HuH-7.5 (cell line): Measurements from ENCODE around the gene ZFP14.

Experiments used
- DNase-seq: peaks from one replicate; pipeline ENCODE4 v3.0.0; 2011; ENCODE audit warnings: low spot score

ZFP14 gene

DNA sequence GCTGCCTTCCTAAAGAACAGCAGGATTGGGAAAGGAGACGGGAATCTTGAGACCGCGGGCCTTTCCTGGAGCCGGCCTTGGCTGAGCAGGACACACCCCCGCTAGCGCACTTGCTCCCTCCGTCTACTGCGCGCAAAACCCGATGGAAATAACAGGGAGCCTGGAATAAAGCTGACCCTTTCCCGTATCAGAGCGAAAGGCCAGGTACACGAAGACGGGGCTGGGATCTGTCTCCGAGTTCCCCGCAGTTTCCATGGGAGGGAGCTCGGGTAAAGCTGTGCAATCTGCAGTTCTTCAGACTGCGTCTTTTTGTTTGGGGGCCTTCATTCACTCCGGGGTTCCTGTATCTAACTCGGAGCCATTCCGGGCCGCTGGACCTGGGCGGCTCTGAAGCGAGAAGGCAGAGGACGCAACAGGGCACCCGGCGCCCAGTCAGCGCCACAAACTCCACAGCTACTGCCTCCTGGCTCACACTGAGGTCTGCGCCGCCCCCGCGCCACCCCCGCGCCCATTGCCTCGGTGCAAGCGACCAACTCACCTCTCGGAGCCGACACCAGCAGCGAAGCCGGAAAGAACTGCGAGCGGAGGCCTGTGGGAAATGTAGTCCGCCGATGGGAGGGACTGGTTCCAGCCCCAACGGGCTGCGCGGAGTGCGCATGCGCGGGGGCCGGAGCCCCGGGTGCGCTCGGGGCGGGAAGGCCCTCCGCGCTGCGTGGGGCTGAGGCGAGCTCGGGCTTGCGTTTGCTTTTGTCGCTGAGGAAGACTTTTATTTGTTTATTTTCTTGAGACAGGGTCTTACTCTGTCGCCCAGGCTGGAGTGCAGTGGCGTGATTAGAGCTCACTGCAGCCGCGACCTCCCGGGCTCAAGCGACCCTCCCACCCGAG is at the start of gene ZFP14:
TSS of gene ZFP14 (minus strand) at position 577 of the 885 bp plus-strand sequence. CDS start 11,309 bp downstream, outside the sequence.
- DNase-seq, result peak; percentile 96

- DNase-seq, result no peak
These were observed 44.9 kb upstream of the ZFP14 start for GRCh38 chr19:36423925-36424324.

DNA sequence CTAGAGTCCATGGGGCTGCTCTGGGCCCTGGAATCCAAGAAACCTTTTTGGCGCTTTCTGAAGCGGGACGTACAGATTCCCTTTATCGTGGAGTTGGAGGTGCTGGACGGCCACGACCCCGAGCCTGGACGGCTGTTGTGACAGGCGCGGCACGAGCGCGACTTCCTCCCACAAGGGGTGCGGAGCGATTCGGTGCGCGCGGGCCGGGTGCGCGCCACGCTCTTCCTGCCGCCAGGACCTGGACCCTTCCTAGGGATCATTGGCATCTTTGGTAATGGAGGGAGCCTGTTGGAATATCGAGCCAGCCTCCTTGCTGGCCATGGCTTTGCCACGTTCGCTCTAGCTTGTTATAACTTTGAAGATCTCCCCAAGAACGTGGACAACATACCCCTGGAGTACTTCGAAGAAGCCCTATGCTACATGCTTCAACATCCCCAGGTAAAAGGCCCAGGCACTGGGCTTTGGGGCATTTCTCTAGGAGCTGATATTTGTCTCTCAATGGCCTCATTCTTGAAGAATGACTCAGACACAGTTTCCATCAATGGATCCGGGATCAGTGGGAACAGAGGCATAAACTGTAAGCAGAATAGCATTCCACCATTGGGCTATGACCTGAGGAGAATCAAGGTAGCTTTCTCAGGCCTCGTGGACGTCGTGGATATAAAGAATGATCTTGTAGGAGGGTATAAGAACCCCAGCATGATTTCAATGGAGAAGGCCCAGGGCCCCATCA is 42.9 kb upstream of the ZFP14 start:
- DNase-seq, result no peak

GRCh38 chr19:36420961-36421748 is 42.2 kb upstream of the ZFP14 start:
- DNase-seq, result no peak

GRCh38 chr19:36418287-36419001 is 39.4 kb upstream of the ZFP14 start, which contains the start of gene ZFP82:
ZFP82 (minus strand) TSS chr19:36418644; CDS start chr19:36409789, 8,855 bp downstream.
- DNase-seq, result peak; percentile 91

- DNase-seq, result no peak
These were observed 38.8 kb upstream of the ZFP14 start for GRCh38 chr19:36417752-36418286.

DNA sequence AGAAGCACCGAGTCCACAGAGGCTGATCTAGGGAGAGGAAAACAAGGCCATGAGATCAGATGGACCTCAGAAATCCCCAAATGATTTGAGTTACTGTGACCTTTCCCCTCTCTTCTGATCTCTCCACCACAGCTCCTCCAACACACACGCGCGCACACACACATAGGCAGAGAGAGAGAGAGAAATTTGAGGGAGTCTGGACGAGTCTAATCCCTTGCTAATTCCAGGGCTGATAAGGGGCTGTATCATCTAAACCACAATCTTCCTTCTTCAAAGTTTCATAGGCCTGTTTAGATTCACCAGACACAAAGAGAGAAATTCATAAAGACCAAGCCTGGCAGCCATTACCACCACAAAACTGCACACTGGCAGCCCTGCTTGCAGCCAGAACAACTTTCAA is 30.8 kb upstream of the ZFP14 start:
- no peak for DNase-seq

GRCh38 chr19:36408101-36408500 is 29.1 kb upstream of the ZFP14 start:
- DNase-seq, result no peak

- no peak for DNase-seq
These were observed 25.5 kb upstream of the ZFP14 start for GRCh38 chr19:36404498-36404897.

DNA sequence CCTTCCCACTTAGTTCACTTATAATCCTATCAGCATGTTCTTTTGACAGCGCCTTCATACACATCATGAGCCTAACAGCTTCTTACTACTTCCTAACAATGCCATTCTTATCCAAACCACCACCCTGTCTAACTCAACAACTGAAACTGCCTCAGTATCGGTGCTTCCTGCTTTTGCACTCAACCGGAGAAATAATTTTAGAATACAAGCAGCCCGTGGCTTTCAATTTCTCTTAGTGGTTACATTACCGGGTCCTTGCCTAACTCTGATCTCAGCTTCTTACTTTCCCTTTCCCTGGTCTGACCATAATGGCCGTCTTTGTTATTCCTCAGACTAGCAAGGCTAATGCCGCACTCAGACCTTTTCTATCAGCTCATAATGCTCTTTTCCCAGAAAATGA is 22.5 kb upstream of the ZFP14 start:
- no peak for DNase-seq

DNA sequence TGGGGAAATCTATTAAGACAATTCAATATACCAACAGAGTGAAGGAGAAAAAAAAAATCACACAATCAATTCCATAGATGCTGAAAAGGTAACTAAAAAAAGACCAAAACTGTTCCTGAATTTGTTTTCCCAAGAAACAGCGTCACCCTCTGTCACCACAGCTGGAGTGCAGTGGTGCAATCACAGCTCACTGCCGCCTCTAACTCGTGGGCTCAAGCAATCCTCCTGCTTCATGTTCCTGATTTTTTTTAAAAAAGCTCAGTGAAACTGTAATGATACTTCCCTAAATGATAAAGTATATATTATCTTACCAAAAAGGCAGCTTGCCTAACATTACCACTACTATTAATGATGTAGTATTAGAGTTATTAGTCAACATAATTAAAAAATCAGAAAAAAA is 19.6 kb upstream of the ZFP14 start:
- no peak for DNase-seq

- DNase-seq, result no peak
These were observed 14.1 kb upstream of the ZFP14 start for GRCh38 chr19:36392916-36393673.

DNA sequence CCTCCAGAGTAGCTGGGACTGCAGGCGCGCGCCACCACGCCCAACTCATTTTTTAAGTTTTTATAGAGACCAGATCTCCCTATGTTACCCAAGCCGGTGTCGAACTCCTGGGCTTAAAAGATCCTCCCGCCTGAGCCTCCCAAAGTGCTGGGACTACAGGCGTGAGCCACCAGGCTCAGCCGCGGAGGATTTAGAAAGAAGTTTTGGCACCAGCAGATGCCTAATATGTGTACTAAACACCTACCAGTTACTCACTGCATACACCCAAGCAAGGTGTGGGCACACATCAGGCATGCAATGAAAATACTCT is 464 bp upstream of the ZFP14 start:
- DNase-seq, result no peak

DNA sequence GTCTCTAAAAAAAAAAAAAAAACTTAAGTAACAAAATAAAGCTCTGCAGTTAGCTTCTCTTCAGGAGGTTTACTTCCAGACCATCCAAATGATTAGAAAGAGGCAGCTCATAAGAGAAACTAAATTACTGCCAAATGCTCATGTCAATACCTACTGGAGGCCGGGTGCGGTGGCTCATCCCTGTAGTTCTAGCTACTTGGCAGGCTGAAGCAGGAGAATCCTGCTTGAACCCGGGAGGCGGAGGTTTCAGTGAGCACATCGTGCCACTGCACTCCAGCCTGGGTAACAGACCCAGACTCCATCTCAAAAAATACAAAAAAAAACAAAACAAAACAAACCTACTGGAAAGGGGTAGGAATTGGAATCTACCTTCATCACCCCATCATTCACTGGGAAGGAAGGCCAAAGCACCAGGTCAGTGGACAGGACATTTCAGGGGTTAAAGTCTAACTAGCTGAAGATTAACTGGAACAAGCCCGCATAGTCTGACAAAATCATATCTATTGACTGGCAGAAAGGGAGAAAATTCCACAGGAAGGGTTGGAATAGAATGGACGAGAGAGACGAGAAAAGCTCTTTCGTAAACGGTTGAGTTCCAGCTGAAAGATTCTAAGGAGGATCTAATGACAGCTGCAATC is 1.3 kb downstream of the ZFP14 start:
- peak; percentile 45 for DNase-seq

GRCh38 chr19:36373638-36374156 is 5.3 kb downstream of the ZFP14 start:
- no peak for DNase-seq

GRCh38 chr19:36371886-36372285 is 7.1 kb downstream of the ZFP14 start:
- no peak for DNase-seq

DNA sequence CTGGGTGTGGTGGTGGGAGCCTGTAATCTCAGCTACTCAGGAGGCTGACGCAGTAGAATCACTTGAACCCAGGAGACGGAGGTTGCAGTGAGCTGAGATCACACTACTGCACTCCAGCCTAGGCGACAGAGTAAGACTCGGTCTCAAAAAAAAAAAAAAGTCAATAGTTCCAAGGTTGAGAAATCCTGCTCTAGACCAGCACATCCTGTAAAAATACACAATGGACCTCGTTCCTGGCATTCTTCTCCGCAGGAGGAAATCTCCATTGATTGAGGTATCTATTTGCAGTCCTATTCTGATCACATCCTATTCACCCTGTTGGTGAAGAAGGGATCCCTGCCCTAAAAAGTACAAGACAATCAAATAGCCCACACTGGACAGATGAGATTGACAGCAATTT is 15.2 kb downstream of the ZFP14 start:
- no peak for DNase-seq

- DNase-seq, result no peak
These were observed 38.1 kb downstream of the ZFP14 start for GRCh38 chr19:36340786-36341372.

- DNase-seq, result peak; percentile 17
These were observed 47.4 kb downstream of the ZFP14 start for GRCh38 chr19:36331353-36332228.
